Fibroblast of villous mesenchyme (primary cell): Measurements from ENCODE around the gene NCAM1. TPM values are rescaled to one million over a fixed set of nuclear protein-coding genes. Genes with fewer than 3 reads are reported as not detected.

Experiments used
- DNase-seq: peaks from one replicate; pipeline ENCODE4 v3.0.0-alpha.2; 2010; ENCODE audit warnings: low read depth
- H3K4me3 ChIP-seq: 2 replicates; pipeline ENCODE4 v1.5.1; 2011; ENCODE audit warnings: low read depth, mild to moderate bottlenecking, low read length
- CTCF ChIP-seq: IDR thresholded peaks from 2 replicates; pipeline ENCODE4 v1.5.1; 2012; ENCODE audit warnings: low read depth, mild to moderate bottlenecking, low read length; ENCODE audit not compliant: insufficient read depth
- total RNA-seq: library from RNA; depleted of rRNA; stranded (reverse); fragments of >200 nt; gene quantifications from 2 replicates; pipeline ENCODE4 v1.2.3, GENCODE V29; 2012

The NCAM1 gene
- total RNA-seq, 1 donor, result 0.86 TPM

DNA sequence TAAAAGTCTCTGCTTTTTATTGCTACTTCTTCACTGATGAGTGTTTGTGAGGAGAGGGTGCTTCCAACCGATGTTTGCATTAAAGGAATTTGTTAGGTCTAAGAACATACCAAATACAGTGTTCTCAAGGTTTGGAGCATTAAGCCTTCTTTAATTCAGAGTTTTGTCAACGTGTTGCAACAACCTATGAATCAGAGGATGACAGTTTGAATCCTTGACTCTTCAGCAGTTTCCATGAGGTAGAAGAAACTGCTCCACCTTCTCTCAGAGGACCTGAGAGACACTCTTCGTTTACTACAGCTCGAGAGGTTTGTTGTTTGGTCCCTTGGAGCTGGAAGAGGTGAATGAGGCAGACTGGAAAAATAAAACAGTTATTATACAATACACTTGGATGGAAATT lies 55.7 kb downstream of the NCAM1 start:
- H3K4me3 ChIP-seq, result no peak overlapping the region
- peak; percentile 14 for DNase-seq
- TF ChIP-seq CTCF, result no peak

GRCh38 chr11:113018913-113019312 lies 57.7 kb downstream of the NCAM1 start:
- no peak for DNase-seq
- TF ChIP-seq CTCF, result no peak
- no peak overlapping the region for H3K4me3 ChIP-seq

- H3K4me3 ChIP-seq, result no peak overlapping the region
- no peak for TF ChIP-seq CTCF
- DNase-seq, result no peak
These were observed 58.5 kb downstream of the NCAM1 start for GRCh38 chr11:113019711-113020110.

DNA sequence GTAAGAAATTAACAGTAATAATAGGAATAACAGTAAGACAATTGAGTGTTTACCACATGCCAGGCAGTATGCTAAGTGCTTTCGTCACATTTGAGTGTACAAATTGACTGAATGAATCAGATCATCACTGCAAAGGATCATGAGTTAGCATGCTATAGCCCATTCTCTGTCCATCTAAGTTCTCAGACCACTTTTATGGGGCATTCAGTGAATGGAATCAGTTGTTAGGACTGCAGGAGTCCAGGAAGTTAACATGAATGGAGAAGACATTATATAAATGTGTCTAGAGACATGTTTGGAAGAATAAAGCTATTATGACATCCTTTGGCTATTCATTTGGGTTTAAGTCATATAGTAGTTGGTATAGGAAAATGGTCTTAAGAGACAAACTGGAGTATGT lies 59.9 kb downstream of the NCAM1 start:
- no peak for DNase-seq
- TF ChIP-seq CTCF, result no peak
- no peak overlapping the region for H3K4me3 ChIP-seq

GRCh38 chr11:113022262-113022661 lies 61.0 kb downstream of the NCAM1 start:
- TF ChIP-seq CTCF, result no peak
- H3K4me3 ChIP-seq, result no peak overlapping the region
- peak; percentile 31 for DNase-seq

DNA sequence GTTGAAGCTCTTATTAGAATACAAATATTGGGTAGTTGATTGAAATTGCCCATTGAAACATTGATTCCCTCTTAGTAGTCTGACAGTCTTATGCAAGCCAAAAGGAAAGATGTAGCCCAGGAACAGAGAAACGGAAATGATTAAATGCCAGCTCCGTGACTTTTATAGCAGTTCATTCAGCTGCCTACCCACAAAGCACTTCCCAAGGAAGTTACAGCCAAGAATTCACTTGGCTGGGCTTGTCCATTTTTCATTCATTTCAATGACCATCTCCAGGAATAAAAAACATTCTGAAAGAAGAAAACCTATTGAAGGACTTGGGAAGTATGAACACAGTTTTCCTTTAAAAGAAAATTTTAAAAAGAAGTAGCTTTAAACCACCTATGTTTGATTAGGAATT lies 62.0 kb downstream of the NCAM1 start:
- no peak overlapping the region for H3K4me3 ChIP-seq
- peak; percentile 10 for DNase-seq
- TF ChIP-seq CTCF, result no peak

GRCh38 chr11:113023986-113024385 lies 62.8 kb downstream of the NCAM1 start:
- TF ChIP-seq CTCF, result no peak
- DNase-seq, result no peak
- no peak overlapping the region for H3K4me3 ChIP-seq
